ENCODE results near the gene BRD7.

BRD7 gene

DNA sequence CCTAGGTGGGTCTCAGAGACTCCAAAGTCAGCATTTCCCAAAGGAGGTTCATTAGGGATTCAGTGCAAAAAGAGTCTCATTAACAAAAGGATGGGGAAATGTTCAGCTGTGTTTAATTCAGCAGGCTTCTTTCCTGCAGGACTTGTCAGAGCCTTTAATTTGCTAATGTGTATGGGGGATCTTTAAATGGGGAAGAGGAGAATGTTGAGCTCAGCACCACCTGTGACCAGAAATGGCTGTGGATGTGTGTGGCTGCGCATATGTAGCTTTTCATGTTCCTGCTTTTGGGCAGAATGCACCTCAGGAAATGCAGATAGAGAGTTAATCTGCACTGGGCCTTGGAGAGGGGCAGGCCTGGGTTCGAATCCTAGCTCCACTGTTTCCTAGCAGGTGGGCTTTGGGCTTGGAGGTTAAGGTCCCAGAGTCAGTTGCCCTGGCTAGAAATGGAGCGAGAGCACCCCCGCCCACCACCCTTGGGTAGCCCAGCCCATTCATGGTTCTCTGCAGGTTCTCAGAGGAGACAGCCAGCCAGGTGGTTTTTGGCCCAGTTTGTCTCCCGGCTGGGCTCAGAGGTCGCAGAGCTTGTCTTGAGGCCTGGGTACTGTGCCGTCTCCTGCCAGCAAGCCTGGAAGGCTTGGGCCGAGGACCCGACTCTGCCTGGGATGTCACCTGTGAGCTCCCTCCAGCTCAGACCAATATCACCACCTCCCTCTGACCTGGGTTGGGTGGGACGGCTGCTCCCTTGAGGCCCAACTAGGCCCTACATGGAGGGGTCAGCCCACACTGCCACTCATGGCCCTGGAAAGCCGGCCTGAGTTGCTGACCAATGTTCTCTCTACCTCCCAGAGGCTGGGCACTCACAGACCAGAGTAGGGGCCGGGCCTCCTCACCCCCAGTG lies 93.1 kb downstream of the BRD7 start:
- no peak overlapping the region for H3K4me3 ChIP-seq (ENCODE audit: low read depth, low read length)
- TF ChIP-seq, protein P1, sequence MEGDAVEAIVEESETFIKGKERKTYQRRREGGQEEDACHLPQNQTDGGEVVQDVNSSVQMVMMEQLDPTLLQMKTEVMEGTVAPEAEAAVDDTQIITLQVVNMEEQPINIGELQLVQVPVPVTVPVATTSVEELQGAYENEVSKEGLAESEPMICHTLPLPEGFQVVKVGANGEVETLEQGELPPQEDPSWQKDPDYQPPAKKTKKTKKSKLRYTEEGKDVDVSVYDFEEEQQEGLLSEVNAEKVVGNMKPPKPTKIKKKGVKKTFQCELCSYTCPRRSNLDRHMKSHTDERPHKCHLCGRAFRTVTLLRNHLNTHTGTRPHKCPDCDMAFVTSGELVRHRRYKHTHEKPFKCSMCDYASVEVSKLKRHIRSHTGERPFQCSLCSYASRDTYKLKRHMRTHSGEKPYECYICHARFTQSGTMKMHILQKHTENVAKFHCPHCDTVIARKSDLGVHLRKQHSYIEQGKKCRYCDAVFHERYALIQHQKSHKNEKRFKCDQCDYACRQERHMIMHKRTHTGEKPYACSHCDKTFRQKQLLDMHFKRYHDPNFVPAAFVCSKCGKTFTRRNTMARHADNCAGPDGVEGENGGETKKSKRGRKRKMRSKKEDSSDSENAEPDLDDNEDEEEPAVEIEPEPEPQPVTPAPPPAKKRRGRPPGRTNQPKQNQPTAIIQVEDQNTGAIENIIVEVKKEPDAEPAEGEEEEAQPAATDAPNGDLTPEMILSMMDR (IDR thresholded peaks at IDR 0.05; ENCODE audit: control insufficient read depth, extremely low read depth, insufficient read depth) = no peak
- DNase-seq (ENCODE audit: low read depth) = no peak

DNA sequence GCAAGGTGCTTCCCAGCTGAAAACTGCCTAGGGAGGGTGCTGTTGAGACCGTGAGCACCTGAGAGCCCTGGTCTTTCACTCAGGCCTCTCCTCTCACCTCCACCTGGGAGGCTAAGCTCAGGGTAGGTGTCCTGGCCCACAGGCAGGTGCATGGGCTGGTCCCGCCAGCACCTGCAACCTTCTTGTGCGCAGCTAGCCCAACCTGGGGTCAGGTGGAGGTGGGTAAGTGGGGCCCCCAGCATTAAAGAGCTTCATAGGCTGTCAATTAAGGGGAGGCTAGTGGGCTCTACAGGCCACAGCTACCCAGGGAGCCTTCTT lies 93.7 kb downstream of the BRD7 start:
- H3K4me3 ChIP-seq (ENCODE audit: low read depth, low read length) = no peak overlapping the region
- TF ChIP-seq, protein P1 (IDR thresholded peaks at IDR 0.05; ENCODE audit: control insufficient read depth, extremely low read depth, insufficient read depth) = no peak
- DNase-seq (ENCODE audit: low read depth) = no peak

DNA sequence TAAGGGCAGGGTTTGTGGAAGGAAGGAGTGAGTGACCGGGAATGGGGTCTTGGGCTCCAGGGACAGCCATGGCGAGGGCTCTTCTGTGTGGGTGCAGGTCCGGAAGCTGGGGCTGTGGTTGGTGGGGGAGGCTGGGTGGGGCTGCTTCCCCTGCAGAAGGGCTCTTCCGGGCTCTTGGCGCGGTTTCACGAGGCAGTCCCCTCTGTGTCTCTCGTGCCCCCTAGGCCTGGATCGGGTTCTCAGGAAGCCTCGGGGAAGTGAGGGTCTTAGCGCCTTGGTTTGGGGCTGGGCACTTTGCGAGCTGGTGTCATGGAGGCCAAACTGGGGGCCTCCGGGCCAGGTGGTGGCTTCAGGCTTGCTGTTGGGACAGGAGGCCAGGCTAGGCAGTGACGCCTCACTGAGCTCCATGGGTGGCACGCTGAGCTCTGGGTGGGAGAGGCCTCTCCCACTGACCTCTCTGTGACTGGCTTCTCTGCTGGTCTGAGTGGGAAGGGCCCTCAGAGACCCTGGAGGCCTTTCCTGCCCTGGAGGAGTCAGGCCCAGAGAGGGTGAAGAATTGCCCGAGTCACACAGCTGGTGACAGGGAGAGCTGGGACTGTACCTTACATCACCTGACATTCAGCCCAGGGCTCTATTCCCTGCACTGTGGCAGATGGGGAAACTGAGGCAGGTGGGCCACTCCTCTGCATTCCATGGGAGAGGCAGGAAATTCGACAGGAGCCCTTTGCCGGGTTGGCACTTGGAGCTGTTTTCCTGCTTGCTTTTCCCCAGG lies 94.3 kb downstream of the BRD7 start:
- TF ChIP-seq, protein P1 (IDR thresholded peaks at IDR 0.05; ENCODE audit: control insufficient read depth, extremely low read depth, insufficient read depth) = no peak
- no peak overlapping the region for H3K4me3 ChIP-seq (ENCODE audit: low read depth, low read length)
- DNase-seq (ENCODE audit: low read depth) = no peak

DNA sequence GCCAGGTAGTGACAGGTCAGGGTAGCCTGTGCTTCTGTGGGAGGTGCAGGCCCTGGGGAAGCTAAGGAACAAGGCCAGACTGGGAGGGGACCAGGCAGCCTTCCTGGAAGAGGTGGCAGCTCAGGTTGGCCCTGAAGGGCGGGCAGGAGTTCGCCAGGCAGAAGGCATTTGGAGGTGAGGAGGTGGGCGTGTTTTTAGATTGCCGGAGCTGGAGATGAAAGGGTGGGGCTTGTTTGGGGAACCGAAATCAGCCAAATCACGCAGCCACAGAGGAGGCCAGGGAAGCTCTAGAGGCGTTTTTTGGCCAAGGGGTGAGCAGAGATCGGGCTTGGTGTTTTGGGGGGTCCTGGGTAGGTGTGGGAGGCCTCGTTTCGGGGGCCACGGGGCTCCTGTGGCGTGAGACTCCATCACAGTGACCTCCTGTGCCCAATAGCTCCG lies 94.9 kb downstream of the BRD7 start:
- DNase-seq (ENCODE audit: low read depth) = no peak
- no peak overlapping the region for H3K4me3 ChIP-seq (ENCODE audit: low read depth, low read length)
- TF ChIP-seq, protein P1 (IDR thresholded peaks at IDR 0.05; ENCODE audit: control insufficient read depth, extremely low read depth, insufficient read depth) = no peak

DNA sequence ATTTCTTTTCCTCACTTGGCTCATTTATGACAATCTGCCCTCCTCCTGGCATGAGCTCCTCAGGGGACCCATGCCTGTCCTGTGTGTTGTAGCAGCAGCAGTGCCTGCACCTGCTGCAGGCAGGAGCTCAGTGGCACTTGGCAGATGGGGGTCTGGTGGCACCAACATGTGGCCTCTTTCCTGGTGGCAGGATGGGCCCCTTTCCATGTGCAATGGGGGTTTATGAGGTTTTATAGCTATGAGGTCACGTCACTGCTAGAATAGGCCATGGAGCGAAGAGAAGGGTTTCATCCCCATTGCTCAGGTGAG lies 95.5 kb downstream of the BRD7 start:
- TF ChIP-seq, protein P1 (IDR thresholded peaks at IDR 0.05; ENCODE audit: control insufficient read depth, extremely low read depth, insufficient read depth) = no peak
- H3K4me3 ChIP-seq (ENCODE audit: low read depth, low read length) = no peak overlapping the region
- DNase-seq (ENCODE audit: low read depth) = no peak

DNA sequence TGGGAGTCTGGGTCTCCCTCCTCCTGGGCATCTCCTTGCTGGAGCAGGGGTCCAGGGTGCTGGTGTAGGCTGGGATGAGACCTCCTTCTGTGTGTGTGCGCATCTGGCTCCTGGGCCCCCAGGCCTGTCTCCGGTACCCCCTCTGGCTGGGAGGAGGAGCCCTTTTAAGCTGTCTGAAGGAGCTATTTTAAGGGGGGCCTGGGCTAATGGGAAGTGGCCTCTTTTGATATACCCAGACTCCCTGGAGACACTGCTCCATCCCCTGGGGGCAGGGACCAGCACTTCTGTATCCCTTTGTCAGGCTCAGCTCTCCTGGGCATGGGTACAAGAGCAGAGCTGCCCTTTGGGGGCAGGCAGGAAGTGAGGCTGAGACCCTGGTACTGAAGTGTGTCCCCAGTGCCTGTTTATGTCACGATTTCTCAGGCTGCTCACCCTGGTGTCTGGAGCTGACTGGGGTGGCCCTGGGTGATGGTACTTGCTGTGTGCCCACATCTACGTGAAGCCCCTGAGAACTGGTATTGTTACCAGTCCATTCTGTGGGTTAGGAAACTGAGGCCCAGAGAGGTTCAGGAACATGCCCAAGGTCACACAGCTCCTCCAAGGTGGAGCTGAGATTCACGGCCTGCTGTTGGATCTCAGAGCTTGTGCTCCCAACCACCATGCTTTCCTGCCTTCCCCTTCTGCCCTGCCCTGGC lies 96.0 kb downstream of the BRD7 start:
- DNase-seq (ENCODE audit: low read depth) = no peak
- H3K4me3 ChIP-seq (ENCODE audit: low read depth, low read length) = no peak overlapping the region
- TF ChIP-seq, protein P1 (IDR thresholded peaks at IDR 0.05; ENCODE audit: control insufficient read depth, extremely low read depth, insufficient read depth) = no peak

Data from LNCaP clone FGC (cell line).